HS-27A (cell line): ENCODE measurements around the gene ZNF101.
A peak's percentile ranks its signal among the peaks of the same experiment; 100 is the strongest.

Experiments
- DNase-seq: peaks from one replicate; pipeline ENCODE4 v3.0.0-alpha.2; 2012; ENCODE audit warnings: low read depth, missing footprints

Gene ZNF101

DNA sequence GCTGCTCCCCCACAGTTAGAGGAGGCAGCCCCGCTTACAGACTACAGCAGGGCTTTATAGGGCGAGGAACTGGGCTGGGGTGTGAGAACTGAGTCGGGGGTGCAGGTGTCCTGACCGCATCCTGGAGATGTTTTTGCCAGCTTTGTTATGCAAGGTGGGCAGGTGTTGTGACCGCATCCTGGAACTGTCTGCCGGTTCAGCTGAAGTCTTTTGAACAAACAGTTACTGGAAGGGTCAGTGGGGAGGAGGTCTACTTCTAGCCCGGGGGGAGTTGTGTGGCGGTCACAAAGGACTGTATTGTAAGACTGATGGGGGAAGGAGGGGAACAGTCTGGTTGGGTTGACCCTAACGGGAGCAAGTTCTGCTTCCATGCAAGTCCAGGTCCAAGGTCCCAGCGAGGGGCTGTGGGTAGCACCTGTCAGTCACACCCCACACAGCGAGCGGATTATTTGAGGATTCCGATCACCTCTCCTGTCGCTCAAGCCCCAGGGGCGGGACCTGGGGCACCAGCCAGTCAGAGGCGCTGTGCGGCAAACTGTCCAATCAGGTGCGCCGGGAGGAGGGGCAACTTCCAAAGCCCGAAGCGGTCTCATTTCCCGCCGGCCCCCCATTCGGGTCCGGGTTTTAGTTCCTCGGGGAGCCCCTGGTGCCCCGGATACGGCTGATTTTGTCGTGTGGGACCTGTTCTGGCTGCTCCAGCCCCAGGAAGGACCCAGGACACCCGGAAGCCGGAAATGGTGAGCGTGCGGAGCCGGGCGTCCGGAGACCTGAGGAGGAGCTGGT lies at the start of gene ZNF101:
TSS of gene ZNF101 (plus strand) at position 610 of the 783 bp plus-strand sequence. CDS start at position 735, 125 bp downstream.
- peak; percentile 23 for DNase-seq

DNA sequence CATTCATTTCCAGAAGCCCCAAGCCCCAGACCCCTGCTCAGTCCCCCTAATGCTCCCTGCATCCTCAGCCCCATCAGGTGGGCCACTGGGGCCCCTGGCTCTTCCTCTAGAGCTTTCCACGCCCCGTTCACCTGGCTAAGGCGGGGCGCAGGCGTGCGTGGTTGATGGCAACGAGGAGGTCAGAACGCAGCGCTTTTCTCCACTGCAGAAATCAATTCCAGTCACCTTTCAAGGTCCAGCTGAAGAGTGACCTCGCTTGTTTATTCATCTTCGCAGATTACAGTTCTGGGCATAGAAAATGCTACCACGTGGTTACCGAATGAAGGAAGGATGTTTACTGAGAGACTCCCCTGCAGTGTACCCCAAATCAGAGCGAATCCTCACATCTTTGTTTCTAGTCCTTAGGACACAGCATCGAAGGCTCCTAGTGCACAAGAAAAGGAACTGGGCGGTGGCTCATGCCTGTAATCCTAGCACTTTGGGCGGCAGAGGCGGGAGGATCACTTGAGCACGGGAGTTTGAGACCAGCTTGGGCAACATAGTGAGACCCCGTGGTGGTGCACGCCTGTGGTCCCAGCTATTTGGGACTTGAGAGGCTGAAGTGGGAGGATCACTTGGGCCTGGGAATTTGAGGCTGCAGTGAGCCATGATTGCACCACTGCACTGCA lies 49.3 kb upstream of the ZNF101 start:
- DNase-seq, result no peak

DNA sequence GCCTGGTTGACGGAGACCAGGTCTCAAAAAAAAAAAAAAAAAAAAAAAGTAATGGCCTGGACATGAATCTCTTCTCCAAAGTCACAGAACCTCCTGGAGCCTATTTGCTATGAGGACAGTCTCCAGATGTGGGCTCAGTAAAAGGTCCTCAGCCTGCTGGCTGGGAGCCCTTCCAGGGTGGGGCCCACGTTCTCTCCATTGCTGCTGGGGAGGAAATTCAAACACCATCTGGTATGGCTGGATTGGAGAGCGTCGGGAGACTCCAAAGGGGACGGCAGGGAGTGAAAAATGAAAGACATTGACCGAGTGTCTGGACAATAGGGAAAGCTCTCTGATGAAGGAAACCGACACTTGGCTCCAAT lies 48.8 kb upstream of the ZNF101 start:
- no peak for DNase-seq

GRCh38 chr19:19623383-19623782 lies 45.3 kb upstream of the ZNF101 start:
- no peak for DNase-seq

DNA sequence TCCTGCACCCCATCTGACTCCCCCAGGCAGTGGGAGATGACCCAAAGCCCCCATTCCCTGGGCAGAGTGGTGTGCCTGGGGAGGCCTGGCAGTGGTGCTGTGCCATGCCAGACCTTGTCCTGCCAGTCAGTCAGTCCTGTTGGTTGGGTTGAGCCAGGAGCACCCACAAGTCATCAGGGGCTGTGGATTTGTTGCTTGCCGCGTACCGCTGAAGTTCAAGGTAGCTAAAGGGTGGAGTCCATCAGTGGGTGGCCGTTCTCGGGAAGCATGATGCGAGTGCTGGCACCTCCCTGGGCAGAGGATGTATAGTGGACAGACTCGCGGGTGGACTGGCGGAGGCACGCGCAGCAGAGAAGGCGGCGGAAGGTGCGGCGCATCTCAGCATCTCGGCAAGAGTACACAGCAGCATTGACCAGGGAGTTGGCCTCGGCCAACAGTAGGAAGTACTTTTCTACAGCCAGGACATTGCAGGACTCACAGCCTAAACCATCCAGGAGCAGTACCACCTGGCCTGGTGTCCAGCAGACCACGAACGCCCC lies 44.5 kb upstream of the ZNF101 start:
- DNase-seq, result no peak

DNA sequence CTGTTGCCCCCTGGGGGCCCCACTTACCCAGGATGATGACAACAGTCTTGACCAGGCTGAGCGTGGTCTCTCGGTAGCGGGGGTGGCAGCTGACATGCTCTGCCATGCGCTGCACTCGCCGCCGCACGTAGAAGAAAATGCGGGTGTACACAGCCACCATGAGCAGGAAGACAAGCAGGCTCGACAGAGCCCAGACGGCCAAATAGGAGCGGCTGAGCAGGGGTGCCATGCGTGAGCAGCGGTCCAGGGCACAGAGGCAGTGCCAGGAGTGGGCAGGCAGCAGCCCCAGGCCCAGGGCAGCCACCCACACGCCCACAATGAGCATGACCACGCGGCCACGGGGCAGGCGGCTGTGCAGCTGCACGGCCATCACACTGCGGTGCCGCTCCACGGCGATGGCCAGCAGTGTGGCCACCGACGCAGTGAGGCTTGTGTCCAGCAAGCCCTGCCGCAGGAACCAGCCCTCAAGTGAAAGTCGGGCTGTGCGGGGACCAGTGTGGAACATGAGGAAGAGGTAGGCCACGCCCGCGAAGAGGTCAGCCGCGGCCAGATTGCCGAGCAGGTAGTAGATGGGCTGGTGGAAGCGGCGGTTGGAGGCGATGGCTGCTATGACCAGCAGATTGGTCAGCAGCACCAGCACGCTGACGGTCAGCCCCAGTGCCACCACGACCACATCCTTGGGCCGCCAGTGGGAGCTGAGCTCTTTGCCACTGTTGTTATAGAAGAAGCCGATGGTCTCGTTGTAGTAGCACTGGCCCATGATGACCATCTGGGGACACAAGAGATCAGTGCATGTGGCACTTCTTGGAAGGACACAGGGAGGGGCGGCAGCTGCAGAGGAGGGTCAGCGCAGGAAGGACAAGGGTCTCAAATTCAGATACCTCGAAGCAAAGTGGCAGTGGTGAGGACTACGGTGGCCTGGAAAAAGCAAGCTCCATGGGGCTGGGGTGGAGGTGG lies 41.8 kb upstream of the ZNF101 start:
- DNase-seq, result no peak

DNA sequence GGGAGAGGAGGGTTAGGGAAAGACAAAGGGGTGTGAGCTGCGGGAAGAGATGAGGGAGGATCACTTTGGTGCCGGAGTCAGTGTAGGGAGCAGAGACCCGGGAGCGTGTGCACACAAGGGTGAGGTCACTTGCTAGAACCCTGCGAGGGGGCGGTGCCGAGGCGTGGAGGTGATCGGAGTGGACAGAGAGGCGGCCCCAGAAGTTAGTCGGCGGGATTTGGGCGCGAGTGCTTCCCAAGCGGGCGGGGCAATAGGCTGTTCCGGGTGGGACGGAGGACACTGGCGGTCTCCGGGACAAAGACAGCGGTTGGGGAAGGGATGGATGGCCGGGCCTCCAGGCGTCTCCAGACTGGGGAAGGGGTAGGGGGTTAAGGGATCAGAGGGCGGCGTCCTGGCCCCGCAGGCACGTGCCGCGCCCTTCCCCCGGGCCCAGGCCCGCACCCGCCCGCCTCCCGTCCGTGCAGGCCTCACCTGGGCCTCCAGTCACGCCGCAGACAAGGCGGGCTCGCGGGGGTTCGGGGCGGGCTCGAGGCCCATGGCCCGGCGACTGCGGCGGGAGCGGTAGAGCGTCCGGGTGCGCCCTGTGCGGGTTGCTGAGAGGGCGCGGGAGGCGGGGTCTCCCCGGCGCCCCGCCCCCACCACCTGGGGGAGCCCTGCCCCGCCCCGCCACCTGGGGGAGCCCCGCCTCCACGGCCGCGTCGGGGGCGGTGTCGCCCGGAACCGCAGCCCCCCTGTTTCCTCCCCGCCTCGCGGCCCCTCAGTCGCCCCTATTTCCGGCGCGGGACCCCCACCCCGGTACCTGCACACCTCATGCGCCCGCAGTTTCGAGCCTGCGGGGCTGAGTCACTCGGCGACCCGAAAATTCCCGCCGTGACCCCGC lies 40.8 kb upstream of the ZNF101 start, which contains the start of gene LPAR2:
TSS of gene LPAR2 (minus strand) at position 600 of the 880 bp plus-strand sequence. CDS start 945 bp downstream, outside the sequence.
- no peak for DNase-seq

DNA sequence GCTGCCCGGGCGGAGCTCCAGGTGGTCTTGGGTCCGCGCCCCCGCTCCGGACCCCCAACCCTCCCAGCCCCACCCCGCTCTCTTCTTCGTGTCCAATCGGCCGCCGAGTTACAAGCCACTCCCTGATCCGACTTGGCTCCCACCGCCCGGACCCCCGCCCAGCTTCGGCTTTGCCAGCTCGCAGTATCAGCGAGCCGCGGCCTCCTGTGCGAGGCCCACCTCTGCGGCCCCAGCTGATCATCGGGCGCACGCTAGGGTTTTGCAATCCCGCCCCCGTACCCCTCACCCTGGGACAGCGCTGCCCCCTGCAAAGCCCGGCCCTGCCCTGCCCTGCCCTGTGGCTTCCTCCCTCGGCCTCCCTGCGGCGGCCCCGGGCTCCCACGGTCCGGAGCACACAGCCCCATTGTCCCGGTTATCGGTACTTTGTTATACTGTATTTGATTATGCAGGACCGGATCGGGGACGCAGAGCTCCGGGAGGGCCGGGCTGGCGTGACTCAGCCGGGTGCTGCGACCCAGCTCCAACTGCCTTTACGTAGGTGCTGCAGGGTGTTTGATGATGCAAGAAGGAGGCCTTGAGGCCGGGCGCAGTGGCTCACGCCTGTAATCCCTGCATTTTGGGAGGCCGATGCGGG lies 40.0 kb upstream of the ZNF101 start:
- DNase-seq, result no peak

DNA sequence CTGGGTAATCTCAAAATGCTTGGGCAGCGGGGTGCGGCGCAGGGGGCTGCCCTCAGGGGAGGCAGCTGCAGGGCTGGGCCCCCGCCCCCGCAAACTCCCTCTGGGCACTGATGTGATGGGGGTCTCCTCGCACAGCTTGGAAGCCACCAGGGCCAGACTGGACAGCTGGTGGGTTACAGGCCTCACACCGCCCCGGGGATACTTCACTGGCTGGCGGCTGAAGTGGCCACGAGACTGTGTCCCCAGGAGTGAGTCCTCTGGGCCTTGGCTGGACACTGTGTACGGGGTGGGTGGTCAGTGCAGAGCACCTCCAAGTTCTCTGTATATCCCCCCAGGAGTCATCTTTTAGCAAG lies 38.6 kb upstream of the ZNF101 start:
- DNase-seq, result no peak

DNA sequence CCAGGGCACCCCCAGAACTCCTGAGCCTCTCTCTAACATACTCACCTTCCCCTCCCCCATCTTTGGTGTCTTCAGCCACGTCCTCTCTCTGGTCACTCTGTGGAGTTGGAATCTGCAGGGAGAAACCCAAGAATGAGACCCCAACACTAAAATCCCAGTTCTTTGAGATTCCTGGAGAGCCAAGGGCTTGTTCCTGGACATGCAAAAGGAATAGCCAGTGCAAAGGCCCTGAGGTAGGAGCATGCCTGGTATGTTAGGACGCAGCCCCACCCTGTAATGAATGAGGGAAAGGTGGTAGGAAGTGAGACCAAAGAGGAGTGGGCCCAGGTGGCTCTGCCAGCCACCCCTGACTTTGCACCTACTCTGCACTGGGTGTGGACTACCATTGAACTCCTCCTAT lies 38.2 kb upstream of the ZNF101 start:
- DNase-seq, result no peak

- DNase-seq, result no peak
These were observed 37.3 kb upstream of the ZNF101 start for GRCh38 chr19:19631346-19631745.

GRCh38 chr19:19632661-19633060 lies 36.0 kb upstream of the ZNF101 start:
- no peak for DNase-seq

DNA sequence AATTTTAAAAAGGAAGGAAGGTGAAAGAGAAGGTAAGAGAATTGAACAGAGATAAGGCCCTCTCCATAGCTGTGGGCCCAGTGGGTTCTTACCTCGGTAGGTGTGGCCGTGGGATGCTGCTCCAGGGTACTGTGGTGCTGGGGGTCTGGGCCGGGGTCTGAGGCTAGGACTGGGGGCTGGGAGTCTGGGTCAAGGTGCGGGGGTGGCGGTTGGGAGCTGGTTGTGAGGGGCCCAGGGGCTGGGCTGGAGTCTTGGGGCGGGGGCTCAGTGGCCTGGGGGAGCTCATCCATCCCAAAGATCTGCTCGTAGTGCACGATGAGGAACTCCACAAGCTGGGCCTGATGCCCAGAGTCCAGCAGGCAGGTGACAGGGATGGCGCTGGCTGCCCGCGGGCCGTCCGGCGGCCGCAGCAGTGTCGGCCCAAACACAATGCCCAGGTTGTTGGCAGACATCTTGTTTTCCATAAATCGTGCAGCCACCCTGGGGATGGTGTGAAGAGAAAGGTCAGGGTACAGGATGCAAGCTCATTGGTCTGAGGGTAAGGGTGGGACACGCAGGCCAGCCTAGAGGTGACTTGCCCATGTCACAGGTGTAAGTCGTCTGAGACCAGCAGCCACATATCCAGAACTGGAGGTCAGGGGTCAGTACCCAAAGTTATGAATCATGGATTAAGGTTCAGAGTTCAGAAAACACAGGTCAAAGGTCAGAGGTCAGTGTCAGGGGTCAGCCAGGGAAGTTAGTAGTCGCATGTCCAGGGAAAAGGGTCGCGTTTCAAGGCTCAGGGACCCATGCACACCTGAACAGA lies 34.7 kb upstream of the ZNF101 start:
- no peak for DNase-seq

DNA sequence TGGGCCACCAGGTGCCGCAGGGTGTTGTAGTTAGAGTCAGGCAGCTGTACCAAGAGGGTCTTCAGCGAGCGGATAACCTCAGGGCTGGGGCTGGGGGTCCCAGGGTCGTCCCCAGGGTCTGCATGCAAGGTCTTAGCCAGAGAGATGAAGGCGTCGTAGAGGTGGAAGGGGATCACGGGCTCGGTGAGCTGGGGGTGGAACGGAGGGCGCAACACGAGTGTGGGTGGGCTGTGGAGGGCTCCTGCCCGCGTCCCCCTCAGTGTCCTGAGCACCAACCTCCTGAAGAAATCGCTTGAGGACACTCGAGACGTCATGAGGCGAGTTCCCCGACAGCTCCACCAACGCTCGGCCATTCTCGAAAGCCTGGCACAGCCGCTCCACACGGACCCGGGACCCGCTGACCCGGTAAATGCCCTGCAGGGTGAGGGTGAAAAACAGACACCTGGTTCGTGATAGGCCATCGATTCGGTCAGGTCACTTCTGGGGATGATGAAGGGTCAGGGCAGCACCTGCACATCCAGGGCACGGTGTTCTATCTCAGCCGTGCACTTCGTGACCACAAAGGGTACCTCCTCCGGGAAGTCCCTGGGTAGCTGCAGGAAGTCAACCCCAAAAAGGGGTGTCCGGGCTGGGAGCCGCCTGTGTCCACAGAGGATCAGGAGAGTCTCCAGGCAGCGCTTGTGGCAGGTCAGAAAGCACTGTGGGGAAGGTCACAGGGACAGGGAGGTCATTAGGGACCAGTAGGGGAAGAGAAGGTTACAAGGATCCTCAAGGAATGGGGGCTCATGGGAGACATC lies 33.9 kb upstream of the ZNF101 start:
- DNase-seq, result no peak

DNA sequence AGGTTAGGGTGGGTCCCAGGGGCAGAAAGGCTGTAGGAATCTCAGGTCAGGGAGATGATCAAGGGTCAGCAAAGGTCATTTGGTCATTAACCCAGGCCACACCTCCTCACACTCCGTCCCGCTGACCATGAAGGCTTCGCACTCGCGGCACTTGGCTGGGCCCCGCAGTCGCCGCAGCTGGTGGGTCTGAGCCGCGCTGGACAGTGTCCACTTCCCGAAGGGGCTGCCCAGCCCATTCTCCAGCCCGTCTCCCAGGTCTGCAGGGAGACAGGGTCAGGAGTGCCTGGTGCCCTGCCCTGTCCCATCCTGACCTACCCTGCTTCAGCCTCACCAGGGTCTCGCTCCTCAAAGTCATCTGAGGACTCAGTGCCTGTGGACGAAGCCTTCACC lies 33.3 kb upstream of the ZNF101 start:
- no peak for DNase-seq

DNA sequence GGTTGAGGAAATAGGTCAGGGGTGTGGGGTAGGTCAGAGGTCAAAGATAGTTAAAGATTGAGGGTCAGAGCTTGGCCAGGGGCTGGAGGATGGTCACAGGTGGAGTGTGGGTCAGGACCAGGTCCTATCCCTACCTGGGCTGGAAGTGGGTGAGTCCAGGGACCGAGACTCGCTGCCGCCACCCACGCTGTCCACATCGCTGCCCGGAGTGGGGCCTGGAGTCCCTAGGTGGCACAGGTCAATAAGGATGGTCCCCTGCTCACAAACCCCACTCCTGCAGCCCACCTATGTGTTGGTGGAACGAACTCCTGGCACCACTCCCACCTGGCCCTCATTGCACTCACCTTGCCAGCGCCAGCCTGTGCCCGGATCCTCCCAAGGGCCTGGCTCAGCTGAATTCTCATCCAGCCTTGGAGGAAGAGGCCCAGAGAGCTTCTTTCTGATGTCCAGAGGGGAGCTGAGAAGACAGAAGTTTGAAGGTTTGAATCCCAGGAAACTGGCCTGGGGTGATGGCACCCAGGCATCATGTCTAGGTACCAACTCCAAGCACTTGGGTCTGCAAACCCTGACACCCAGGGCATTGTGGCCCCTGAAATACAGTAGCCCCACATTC lies 32.0 kb upstream of the ZNF101 start:
- no peak for DNase-seq

- DNase-seq, result no peak
These were observed 31.5 kb upstream of the ZNF101 start for GRCh38 chr19:19637186-19637522.

DNA sequence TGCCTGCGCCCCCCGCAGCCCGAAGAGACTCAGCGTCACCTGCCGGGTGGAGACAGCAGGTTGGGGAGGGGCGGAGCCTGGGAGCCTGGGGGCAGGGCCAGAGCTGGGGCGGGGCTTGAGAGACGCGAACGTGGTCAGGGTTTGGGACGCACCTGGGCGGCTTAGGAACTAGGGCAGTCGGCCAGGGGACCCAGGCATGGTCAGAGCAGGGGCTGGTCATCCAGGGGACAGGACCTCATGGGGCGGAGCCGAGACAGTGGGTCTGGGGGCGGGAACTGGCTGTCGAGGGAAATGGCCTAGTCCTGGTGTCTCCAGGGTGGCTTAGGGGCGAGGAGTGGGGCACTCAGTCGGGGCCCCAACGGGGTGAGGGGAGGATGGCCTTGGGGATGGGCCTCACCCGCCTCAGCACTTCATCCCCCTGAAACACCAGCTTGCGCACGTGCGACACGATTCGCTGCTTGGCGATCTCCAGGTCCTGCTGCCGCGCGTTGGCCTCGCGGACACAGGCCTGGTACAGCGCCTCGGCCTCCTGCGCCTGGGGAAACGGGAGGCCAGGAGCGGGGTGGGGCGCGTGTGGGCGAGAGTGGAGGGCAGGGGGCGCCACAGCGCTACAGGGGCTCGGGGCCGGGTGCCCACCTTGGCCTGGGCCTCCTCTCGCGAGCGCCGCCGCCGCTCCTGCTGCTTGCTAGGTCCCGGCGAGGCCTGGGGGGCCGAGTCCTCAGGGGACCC lies 31.0 kb upstream of the ZNF101 start:
- no peak for DNase-seq
